Measurements from ENCODE around the gene TBC1D9B. TPM values are rescaled to one million over a fixed set of nuclear protein-coding genes. Genes with fewer than 3 reads are reported as not detected.

The TBC1D9B gene
- 87.6 and 131 TPM in 2 replicates for total RNA-seq

GRCh38 chr5:179907556-179908324 lies at the start of gene TBC1D9B:
Gene TBC1D9B, minus strand, starts transcription at chr5:179907897. Its CDS starts 76 bp downstream, at chr5:179907821.

GRCh38 chr5:179858586-179859427 lies 48.9 kb downstream of the TBC1D9B start, which contains the start of gene MRNIP:
Gene MRNIP, minus strand, starts transcription at chr5:179858817. Its CDS starts 21 bp downstream, at chr5:179858796.

GRCh38 chr5:179820483-179821297 lies 87.0 kb downstream of the TBC1D9B start, which contains the start of gene SQSTM1:
Gene SQSTM1, plus strand, starts transcription at chr5:179820905. Its CDS starts 32 bp downstream, at chr5:179820937.

Other genes with a start within 250 kb of the TBC1D9B start
- gene CBY3, start 226.9 kb downstream of the TBC1D9B start, total RNA-seq, result 0.20 TPM in 1 of 2 replicates, not detected in the other
- 805 and 877 TPM in 2 replicates for gene CANX, start 208.9 kb downstream of the TBC1D9B start, total RNA-seq
- gene MAML1, start 175.1 kb downstream of the TBC1D9B start, total RNA-seq, result 9.7 and 10.9 TPM in 2 replicates
- gene LTC4S, start 113.9 kb downstream of the TBC1D9B start, total RNA-seq, result 2.3 and 5.2 TPM in 2 replicates
- 207 and 369 TPM in 2 replicates for gene MGAT4B, start 101.0 kb downstream of the TBC1D9B start, total RNA-seq
- 670 and 3,659 TPM in 2 replicates for gene SQSTM1, start 87.0 kb downstream of the TBC1D9B start, total RNA-seq
- gene MRNIP, start 49.1 kb downstream of the TBC1D9B start, total RNA-seq, result 15.1 and 15.2 TPM in 2 replicates
- 34.7 and 40.5 TPM in 2 replicates for gene RNF130, start 163.9 kb upstream of the TBC1D9B start, total RNA-seq

All from smooth muscle cell of the pulmonary artery (primary cell).